Retina (tissue), 1 donor: ENCODE results near the gene UQCR11.
A peak's percentile ranks its signal among the peaks of the same experiment; 100 is the strongest.

Experiments used
- DNase-seq: peaks from one replicate; pipeline ENCODE4 v3.0.0-alpha.2; 2016

Gene UQCR11

GRCh38 chr19:1585243-1585580 lies 20.1 kb downstream of the UQCR11 start:
- no peak for DNase-seq

GRCh38 chr19:1584500-1585242 lies 20.6 kb downstream of the UQCR11 start:
- no peak for DNase-seq

DNA sequence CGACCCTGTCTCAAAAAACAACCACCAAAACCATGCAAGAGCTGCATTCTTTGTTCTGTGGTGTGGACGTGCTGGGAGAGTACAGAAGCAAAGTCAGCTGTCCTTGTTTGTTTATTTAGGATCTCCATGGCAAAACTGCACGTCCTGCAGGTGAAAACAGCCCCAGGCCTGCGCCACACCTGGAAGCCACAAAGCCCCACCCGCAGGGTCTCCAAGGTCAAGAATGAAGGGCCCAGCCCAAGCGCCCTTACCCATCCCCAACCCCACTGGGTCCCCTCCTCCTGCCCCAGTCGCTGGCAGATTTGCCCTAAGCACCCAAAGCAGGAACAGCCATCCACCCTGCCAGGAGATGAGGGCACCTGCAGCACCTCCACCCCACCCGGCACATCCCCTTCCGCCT lies 23.1 kb downstream of the UQCR11 start:
- no peak for DNase-seq

- no peak for DNase-seq
Measured at GRCh38 chr19:1580957-1581356, 24.3 kb downstream of the UQCR11 start.

DNA sequence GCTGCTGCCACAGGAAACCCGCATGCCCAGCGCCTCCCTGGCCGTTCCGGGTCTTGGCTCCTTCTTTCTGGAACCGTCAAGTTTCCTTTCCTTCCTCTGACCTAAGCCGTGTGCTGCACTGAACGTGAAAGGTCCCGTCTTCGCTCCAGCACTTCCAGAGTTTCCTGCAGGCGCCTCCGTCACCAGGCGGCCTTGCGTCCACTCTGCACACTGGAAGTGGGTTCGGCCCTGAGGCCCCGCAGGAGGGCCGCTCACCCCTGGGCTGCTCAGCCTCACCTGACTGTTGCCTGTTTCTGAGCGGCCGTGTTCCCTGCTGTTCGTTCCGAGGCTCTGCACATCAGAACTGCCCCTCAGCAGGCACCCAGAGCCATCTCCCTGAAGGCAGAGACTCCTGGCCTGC lies 24.9 kb downstream of the UQCR11 start:
- DNase-seq: no peak

GRCh38 chr19:1579222-1579621 lies 26.0 kb downstream of the UQCR11 start:
- no peak for DNase-seq

- no peak for DNase-seq
Measured at GRCh38 chr19:1577929-1578618, 27.2 kb downstream of the UQCR11 start.

DNA sequence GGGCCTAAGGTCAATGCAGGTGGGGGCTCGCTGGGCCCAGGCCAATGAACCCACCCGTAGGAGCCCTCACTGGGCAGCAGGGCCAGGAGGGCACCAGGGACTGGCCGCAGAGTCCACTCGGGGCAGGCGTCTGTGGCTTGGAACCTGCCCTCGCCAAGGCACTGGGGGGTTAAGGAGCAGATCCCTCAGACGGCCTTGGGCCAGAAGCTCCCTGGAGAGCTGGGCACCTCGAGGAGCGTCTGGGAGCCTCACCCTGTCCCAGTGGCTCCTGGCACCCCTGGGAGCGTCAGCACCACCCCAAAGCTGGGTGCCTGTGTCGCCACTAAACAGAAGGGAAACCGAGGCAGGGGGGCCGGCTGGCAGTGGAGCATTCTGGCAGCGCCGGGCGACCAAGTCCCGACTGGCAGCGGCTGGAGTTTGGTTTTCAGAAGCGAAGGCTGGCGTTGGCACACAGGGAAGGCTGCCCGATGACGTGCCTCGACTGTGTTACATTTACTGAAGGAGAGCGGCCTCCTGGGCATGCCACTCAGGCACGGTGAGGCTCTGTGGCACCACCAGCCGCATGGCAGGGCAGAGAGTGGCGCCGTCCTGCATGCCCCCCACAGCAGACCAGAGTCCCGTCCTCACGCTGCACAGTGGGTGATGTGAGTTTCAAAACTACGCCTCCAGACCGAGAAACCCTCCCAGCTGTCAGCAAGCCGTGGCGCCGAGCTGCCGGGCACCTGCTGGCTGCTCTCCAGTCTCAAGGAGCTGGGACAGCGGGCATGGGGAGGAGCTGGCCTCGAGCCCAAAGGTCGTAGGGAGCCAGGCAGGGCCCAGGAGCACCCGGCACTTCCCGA lies 28.0 kb downstream of the UQCR11 start:
- no peak for DNase-seq

GRCh38 chr19:1576242-1577089 lies 28.8 kb downstream of the UQCR11 start:
- DNase-seq: no peak

- DNase-seq: no peak
Measured at GRCh38 chr19:1575323-1576241, 29.7 kb downstream of the UQCR11 start.

DNA sequence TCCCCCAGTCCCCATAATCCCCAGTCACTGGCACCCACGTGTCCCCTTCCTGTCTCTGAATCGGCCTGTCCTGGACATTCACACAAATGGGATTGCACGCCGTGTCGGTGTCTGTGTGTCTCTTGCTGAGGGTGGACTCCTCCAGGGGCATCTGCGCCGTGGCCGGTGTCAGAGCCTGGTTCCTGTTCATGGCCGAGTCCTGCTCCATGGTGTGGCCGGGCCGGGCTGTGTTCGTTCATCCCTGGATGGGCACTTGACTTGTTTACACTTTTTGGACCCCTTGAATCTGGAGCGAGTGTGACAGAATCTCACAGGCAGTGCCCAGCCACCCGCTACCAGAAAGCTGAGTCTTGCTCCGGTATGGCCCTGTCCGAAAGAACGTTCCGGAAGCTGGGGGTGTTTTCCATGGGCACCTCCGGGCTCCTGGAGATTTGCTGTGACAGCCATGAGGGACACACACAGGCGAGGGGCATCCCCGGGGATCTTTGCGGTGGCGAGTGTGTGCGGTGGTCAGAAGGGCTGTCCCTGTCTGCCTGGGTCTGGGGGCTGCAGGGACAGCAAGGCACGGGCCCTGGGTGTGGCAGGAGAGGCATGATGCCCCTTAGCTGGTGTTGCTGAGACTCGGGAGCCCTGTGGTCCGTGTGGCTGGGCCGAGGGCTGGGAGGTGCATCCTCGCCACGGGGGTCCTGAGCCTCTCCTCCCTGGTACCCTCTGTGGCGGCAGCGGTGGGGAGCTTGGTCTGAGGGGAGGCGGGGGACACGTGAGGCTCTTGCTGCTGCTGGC lies 30.7 kb downstream of the UQCR11 start:
- DNase-seq: no peak

DNA sequence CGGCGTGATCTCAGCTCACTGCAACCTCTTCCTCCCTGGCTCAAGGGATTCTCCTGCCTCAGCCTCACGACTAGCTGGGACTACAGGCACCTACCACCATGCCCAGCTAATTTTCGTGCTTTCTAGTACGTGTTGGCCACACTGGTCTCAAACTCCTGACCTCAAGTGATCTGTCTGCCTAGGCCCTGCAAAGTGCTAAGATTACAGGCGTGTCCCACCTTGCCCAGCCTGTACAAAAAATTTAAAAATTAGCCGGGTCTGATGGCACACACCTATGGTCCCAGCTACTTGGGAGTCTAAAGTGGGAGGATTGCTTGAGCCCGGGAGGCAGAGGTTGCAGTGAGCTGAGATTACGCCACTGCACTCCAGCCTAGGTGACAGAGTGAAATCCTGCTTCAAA lies 32.5 kb downstream of the UQCR11 start:
- DNase-seq: no peak

- no peak for DNase-seq
Measured at GRCh38 chr19:1571358-1571757, 33.9 kb downstream of the UQCR11 start.

DNA sequence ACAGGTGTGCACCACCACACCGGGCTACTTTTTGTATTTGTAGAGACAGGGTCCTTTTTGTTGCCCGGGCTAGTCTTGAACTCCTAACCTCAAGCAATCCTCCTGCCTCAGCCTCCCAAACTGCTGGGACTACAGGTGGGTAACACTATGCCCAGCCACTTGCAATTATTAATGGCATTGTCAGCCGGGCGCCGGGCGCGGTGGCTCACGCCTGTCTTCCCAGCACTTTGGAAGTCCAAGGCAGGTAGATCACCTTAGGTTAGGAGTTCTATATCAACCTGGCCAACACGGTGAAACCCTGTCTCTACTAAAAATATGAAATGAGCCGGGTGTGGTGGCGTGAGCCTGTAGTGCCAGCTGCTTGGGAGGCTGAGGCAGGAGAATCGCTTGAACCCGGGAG lies 34.4 kb downstream of the UQCR11 start:
- DNase-seq: no peak

DNA sequence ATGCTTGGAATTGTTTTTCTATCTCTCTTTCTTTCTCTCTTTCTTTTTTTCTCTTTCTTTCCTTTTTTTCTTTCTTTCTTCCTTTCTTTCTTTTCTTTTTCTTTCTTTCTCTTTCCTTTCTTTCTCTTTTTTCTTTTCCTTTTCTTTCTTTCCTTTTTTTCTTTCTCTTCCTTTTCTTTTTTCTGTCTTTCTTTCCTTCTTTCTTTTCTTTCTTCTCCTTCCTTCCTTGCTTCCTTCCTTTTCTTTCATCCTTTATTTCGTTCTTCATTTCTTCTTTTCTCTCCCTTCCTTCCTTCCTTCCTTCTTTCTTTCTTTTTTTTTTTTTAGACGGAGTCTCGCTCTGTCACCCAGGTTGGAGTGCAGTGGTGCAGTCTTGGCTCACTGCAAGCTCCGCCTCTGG lies 35.3 kb downstream of the UQCR11 start:
- no peak for DNase-seq

DNA sequence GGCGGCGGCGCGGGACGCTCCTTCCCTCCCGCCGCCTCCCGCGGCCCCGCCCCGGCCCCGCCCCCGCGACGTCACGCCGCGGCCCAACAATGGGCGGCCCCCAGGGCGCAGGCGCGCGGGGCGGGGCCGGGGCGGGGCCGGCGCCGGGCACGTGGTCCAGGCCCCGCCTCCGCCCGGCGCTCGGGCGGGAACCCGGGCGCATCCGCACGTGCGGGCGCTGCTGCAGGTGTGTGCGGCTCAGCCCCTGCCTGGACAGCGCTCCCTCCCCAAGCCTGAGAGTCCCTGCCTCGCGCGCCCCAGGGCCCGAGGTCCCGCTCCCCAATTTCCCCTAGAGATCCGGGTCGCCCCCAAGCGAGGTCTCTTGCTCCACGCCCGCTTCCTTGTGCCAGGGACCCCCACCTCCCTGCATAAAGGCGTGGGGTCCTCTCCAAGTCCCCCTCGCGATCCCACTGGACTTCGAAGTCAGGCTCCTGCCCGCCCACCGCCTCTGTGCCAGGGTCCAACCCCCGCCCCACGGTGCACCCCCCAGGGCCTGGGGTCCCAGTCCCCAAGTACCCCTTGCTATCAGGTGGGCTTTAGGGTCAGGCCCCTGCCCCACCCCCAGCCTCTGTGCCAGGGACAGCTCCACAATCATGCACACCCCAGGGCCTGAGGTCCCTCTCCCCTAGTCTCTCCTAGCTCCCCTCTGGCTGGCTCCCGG lies 36.8 kb downstream of the UQCR11 start, which contains the start of gene MEX3D:
Gene MEX3D, minus strand, starts transcription at position 6 of the 700 bp plus-strand sequence. CDS start 267 bp downstream, outside the sequence.
- peak; percentile 76 for DNase-seq

DNA sequence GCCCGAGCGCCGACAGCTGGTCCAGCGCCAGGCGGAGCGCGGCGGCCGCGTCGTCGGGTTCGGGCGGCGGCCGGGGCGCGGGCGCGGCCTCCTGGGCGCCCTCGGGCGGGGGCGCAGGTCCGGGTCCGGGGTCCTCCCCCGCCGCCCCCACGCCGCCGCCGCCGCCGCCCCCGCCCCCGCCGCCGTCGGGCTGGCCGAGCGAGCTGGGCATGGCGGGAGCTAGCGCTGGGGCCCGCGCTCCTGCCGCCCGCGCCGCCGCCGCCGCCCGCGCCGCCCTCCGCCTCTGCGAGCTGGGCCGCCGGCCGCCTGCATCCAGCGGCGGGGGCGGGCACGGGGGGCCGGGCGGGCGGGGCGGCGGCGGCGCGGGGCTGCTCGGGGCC lies 37.4 kb downstream of the UQCR11 start:
- DNase-seq: no peak

- DNase-seq: peak; percentile 63
Measured at GRCh38 chr19:1567116-1567847, 38.0 kb downstream of the UQCR11 start.

- DNase-seq: peak; percentile 95
Measured at GRCh38 chr19:1566392-1567115, 38.7 kb downstream of the UQCR11 start.
